DOHH2 (cell line): Measurements from ENCODE around the gene PTCH1.

Source experiments
- EZH2phosphoT487 ChIP-seq: fragments of 200-600 bp; sonication (generic); IDR thresholded peaks from 2 replicates; pipeline ENCODE4 v1.6.1; 2017; ENCODE audit warnings: borderline replicate concordance, mild to moderate bottlenecking, antibody characterized with exemption, low read length, moderate library complexity, mixed read lengths
- TF ChIP-seq, protein P1 (sequence below): fragments of 200-600 bp; sonication (generic); IDR thresholded peaks from one replicate; pipeline ENCODE4 v1.5.1; 2014; ENCODE audit warnings: antibody characterized with exemption, mild to moderate bottlenecking, low read depth, low read length; ENCODE audit not compliant: poor library complexity, severe bottlenecking

DNA sequence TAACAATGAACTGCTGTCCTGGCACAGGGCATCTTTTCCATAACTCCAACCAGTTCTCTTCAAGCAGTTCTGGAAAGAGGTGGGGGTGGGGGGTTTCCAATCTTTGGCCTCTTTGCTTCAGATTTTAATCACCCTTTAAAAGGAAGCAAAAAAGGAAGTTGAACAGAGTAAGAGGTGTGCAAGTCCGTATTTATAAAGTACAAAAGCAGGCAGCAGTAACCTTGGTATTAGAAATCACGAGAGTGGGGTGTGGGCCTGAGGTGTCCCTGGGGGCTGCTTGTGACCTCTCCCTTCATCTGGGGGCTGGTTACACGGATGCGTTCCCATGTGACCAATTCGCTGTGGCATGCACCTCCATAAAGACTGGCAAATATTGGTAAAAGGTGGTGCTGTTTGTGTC is 70.5 kb downstream of the PTCH1 start:
- TF ChIP-seq, protein P1, sequence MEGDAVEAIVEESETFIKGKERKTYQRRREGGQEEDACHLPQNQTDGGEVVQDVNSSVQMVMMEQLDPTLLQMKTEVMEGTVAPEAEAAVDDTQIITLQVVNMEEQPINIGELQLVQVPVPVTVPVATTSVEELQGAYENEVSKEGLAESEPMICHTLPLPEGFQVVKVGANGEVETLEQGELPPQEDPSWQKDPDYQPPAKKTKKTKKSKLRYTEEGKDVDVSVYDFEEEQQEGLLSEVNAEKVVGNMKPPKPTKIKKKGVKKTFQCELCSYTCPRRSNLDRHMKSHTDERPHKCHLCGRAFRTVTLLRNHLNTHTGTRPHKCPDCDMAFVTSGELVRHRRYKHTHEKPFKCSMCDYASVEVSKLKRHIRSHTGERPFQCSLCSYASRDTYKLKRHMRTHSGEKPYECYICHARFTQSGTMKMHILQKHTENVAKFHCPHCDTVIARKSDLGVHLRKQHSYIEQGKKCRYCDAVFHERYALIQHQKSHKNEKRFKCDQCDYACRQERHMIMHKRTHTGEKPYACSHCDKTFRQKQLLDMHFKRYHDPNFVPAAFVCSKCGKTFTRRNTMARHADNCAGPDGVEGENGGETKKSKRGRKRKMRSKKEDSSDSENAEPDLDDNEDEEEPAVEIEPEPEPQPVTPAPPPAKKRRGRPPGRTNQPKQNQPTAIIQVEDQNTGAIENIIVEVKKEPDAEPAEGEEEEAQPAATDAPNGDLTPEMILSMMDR: no peak
- no peak for TF ChIP-seq EZH2phosphoT487
